HTERT RPE-1 (cell line): ENCODE results near the gene DOHH.
"Not testable (repeated sequence)": the region's sequence is repeated elsewhere in the genome, so short reads cannot be mapped to it uniquely, and the experiment has no call there.

ENCODE experiments used
- in situ Hi-C: fragments of 300-500 bp; cut with MboI; formaldehyde crosslinking; loops from 4 replicates; pipeline ENCODE4 v1.14.3; 2020; ENCODE audit warnings: low sequenced_read_pairs

The DOHH gene

DNA sequence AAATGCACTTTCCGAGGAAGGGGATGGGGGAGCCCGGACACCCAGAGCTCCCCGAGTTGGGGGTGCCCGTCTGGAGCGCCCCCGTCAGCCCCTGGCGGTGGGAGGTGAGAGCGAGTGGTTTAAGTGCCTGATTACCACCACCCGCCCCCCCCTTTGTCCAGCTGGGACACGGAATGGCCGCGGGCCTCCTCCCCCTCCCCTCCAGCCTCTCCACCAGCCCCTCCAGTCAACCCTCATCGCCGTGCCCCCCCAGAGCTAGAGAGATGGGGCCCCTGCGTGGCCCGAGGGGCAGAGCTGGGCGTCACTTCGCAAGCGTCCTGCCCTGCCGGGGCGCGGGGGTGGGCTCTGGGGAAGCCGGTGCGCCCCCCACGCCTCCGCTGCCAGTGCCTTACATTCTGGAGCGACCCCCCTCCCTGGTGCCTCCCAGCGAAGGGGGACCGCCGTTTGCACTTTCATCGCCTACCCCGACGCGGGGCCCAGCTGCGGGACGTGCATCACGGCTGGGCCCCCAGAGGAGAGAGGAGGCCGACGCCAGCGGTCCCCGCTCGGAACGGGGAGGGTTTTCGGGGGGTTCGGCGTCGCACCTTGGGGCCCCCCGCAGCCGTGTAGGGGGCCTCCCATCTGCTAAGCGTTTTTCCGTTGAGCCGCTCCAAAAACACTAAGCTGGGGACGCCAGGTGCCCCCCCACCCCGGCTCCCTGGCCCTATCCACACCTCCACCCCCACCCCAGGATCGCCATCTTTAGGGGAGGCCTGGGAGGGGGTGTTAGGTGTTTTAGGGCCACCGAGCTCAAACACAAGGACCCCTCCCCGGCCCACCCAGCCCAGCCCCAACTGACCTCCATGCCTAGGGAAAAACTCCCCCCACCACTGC lies 36.5 kb downstream of the DOHH start:
- in situ Hi-C loops, result no loop called here

DNA sequence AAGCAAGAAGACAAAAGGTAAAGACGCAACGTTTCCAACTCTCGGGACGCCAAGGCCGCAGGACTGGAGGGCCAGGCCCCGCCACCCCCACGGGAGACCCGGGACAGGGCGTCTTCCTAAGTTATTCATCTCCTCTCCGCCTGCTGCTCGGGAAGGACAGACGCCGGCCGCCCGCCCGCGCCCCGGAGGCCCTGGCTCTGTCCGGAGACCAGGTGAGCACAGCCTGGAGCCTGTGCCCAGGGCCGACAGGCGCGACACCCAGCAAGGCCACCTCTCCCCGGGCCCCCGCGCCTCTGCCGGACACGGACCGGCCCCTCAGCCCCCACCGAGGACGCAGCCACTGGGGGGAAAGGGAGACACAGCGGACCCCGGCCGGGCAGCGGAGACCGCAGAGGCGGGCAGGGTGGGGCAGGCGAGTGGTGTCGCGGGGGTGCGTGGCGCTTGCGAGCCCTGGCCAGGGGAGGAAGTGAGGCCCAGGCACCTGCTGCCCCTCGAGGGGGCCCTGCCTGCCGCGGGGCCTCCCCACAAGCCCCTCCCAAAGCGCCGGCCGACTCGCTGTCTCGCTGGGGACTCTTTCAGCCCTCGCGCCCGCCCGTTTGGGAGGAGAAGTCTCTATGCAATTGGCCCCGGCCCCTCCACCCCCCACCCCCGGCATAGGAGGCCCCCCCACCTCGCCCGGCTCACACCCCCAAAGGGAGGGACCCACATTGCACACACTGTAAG lies 37.3 kb downstream of the DOHH start:
- in situ Hi-C loops, result no loop called here

DNA sequence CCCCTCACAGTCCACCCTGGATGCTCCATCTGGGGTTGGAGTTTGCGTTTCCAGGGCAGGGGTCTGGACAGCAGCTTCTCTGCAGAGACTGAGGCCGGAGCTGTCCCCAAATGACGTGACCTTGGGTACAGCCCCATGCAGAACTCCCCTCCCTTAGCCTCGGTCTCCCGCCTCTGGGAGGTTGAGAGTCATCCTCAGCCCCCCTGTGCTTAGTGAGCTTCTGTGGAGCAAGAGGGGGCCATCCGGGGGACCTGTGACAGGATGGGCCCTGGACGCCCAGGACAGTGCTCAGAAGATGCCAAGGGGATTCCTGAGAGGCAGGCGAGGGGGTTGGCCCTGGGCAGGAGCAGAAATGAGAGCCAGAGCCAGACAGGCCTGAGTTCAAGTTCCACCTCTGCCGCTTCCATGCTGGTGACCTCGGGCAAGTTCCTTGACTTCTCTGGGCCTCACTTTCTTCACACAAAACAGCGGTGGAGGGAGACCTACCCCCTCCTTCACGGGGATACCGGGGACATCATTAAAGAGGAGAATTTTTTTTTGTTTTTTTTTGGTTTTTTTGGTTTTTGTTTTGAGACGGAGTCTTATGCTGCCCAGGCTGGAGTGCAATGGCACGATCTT lies 40.4 kb downstream of the DOHH start:
- in situ Hi-C loops, result no loop called here

DNA sequence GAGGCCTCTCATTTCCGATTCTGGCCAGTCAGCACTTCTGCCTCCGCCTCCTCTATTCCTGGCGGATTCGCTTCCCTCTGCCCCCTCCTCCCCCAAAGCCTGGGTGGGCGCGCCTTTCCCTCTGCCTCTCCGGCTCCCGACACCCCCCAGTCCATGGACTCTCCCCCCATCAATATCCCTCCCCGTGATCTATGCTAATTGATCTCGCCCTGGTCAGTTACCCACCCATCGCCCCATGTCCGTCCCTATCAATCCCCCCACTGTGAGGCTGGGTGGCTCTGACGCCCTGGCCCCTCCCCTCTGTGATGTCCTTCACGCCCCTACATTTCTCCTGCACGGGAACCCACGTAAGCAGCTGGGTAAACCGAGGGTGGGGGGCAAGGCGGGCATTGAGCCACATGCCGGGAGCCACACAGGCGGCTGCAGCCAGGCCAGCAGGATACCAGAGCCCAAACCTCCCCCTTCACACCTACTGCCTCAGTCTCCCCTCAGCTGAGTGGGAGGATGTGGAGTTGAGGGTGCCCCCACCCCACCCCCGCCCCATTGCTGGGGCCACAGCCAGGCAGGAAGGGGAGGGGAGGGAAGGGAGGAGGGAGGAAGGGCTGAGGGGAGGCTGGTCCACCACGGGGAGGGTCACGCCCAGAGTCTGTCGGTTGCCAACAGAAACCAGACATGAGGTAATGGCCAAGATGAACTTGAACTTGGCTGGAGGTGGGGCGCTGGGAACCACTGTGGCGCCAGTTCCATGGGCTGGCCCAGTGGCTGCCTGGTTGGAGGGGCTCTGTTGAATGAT lies 41.2 kb downstream of the DOHH start:
- in situ Hi-C loops, result no loop called here

DNA sequence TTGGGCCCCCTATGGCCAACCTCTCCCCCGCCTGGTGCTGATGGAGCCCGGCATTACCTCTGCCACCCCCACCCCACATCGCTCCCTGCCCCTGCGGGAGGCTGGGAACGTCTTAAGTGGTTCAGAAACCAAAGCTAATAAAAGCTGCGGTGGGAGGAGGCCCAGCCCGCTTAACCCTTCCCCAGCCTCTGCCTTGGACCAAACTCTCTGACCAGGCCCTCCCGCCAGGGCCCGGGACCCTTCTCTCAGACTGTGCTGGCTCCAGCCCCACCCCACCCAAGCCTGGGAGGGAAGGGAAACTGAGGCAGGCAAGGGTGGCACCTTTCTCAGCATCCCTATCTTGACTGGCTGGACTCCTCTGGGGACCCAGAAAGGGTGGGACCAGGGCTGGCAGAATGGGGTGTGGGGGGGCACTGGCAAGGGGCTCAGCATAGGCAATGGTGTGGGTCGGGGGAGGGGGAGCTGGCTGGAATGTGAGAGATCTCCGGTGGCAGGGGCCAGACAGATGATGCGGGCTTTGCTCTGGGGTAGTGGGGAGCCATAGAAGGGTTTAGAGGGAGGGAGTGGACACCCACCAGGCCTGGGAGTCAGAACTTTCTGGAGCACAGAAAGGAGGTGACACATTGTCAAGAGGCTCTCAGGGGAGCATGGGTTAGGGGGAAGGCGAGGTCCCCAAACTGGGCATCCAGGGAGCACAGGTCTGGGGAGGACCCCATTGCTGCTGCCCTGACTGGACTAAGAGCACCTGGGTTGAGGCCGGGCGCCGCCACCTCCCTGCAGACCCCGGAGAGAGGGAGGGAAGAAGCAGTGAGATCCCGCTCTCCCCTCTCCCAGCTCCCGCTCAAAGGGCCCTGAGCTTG lies 42.0 kb downstream of the DOHH start:
- in situ Hi-C loops, result no loop called here

DNA sequence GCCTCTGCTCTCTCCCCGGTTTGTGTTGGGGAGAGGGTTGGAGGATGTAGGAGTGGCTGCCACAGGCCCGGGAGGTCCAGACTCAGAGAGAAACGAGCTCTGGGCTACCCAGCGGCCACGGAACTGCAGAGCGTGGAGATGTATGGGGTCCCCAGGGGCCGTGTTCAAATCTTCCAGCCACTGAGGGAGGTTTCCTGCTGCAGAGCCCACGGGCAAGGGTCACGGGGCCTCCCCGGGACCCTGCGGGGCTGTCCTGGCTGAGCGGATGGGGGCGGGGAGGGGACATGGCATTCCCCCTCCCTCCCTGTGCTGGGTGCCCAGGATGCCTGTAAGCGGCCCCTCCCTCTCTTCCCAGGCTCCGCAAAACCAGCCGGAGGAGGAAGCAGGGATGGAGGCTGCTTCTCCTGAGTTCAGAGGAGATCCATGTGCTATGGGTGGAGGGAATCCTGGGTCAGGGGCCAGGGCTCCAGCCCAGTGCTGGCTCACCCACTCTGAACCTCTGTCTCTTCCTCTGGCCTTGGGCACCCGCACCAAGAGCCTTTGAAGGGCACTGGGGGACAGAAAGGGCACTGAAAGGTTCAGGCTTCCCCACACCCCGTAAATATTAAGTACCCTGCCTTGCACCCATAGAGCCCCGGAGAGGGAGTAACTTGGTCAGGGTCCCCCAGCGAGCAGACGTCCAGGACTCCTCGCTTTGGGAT lies 42.8 kb downstream of the DOHH start:
- in situ Hi-C loops, result no loop called here

DNA sequence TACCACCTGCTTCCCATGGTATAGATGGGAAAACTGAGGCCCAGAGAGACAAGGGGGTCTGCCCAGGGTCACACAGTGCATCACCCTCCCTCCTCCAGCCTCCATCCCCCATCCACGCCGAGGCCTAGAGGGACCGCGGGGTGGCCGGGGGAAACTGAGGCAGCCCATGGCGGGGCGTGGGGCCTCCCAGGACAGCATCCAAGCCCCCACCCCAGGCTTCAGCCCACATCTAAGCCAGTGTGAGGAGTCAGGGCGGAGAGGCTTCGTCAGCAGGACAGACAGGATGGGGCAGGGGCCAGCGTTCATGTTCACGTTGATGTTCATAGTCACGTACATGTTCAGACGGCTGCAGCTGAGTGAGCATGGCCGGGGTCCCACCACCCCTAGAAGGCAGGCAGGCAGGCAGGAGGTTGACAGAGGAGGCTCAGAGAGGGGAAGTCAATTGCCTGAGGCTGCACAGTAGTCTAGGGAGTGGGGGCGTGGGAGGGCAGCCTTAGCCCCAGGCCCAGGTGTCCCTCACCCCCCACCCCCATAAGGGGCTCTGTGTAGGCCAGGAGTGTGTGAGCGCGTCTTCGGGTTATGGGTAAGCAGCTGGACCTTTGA lies 43.4 kb downstream of the DOHH start:
- in situ Hi-C loops, result no loop called here

DNA sequence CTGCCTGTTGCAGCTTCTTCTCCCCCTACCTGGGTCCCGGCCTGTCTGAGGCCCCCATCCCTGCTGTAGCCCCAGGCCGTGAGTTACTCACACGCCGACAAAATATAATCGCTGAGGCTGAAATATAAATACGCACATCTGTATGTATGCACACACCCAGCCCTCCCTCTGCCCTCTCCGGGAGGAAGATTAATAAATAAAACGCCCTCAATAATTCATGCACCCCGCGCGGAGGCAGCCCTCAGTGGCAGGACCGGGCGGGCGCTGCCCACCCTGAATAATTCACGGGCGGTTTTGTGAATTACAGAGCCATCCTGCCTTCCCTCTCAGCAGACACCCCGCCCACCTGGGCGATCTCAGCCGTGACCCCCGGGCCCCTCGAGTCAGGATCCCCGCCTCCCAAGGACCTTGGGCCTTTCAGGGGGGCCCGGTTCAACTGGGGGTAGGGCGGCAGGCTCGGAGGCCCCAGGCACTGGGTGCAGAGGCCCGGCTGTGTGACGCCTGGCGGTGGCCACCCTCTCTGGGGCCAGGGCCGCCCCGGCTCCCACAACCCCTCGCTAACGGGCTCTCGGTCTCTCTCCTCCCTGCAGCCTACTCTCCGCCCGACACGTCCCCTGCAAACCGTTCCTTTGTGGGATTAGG lies 44.4 kb downstream of the DOHH start:
- in situ Hi-C loops, result no loop called here

DNA sequence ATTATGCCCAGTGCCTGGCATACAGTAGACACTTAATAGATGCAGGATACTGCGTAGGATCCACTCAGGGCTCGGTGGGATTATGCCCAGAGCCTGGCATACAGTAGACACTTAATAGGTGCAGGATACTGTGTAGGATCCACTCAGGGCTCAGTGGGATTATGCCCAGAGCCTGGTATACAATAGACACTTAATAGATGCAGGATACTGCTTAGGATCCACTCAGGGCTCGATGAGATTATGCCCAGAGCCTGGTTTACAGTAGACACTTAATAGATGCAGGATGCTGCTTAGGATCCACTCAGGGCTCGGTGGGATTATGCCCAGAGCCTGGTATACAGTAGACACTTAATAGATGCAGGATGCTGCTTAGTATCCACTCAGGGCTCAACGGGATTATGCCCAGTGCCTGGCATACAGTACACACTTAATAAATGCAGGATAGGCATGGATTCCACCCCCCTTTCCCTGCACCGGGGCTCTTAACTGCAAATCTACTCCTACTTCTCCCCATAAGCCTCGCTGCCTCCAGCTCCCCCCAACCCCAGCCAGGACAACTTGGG lies 45.0 kb downstream of the DOHH start:
- in situ Hi-C loops, result no loop called here

DNA sequence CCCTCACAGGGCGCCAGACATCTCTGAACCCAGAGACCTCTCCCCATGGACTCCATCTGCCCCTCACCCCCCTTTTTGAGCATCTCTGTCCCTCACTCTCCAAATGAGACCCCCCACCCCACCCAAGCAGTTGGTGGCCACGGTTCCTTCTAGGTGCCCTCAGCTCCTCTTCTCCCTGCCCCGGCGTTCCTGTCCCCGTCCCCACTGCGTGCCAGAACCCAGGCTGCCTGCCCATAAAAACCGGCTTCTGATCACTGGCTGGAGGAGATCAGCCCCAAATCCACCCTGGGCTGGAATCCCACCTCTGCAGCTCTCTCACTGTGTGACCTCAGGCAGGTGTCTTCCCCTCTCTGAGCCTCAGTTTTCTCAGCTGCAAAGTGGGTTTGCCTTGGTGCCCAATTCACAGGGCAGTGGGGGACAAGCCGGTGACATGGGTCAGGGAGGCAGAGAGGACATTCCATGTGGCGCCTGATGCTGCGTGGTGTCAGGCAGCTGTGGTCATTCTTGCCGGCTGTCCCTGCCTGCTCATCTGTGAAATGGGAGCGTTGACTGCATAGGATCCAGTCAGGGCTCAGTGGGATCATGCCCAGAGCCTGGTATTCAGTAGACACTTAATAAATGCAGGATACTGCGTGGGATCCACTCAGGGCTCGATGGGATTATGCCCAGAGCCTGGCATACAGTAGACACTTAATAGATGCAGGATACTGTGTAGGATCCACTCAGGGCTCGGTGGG lies 45.6 kb downstream of the DOHH start:
- in situ Hi-C loops, result no loop called here

DNA sequence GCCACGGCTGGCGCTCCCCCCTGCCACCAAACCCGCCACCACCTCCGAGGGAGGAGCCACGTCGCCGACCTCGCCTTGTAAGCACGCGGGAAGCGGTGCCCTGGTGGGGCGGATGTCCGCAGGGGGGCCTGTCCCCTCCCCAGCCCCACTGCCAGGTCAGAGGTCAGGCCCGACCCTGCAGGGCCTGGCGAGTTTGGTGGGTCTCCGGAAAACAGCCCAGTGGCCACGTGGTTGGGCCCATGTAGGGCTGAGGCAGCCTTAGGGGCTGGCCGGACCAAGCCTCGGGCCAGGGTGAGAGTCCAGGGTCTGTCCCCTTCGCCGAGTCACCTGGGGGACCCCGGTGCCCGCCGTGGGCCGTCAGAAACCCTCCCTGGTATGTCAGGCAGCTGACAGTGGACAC lies 46.6 kb downstream of the DOHH start:
- in situ Hi-C loops, result no loop called here

DNA sequence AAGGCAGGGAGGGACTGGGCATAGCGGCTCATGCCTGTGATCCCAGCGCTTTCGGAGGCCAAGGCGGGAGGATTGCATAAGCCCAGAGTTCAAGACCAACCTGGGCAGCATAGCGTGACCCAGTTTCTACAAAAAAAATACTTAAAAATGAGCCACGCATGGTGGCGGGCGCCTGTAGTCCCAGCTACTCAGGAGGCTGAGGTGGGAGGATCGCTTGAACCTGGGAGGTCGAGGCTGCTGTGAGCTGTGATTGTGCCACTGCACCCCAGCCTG lies 47.6 kb downstream of the DOHH start:
- in situ Hi-C loops, result not testable (repeated sequence)

DNA sequence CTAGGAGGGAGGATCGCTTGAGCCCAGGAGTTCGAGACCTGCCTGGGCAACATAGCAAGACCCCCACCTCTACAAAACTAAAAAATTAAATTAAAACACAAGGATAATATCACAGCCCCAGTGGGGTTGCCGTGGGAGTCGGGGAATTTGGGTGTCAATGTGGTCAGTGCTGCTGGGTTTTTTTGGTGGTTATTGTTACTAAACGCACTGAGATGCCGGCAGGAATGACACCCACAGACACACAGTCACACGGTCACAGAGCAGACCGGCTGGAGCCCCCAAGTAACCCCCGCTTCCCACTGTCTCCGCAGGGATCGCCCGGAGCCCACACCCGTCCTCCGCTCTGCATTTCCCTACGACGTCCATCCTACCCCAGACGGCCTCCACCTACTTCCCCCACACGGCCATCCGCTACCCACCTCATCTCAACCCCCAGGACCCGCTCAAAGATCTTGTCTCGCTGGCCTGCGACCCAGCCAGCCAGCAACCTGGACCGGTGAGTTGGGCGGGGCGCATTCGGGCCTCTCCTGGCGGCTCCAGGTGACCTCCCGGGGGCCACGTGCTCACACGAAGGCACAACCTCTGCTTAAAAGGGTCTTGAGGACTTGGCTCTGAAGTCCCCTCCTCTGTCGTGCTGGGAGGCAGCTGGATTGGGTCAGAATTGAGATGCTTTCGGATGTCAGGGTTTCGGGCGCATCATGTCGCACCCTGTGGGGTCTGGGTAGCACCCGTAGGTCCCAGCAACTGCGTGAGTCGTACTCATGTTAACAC lies 48.1 kb downstream of the DOHH start:
- in situ Hi-C loops, result no loop called here

DNA sequence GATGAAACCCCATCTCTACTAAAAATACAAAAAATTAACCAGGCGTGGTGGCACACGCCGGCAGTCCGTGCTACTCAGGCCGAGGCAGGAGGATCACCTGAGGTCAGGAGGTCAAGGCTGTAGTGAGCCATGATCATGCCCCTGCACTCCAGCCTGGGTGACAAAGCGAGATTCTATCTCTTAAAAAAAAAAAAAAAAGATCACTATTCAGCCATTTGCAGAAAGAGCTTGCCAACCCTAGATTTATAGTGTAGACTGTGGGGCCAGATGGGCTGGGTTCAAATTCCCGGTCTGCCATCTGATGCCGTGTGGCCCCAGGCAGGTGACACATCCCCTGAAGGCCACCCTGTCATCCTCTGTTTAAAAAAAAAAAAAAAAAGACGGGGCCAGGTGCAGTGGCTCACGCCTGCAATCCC lies 49.0 kb downstream of the DOHH start:
- in situ Hi-C loops, result no loop called here

DNA sequence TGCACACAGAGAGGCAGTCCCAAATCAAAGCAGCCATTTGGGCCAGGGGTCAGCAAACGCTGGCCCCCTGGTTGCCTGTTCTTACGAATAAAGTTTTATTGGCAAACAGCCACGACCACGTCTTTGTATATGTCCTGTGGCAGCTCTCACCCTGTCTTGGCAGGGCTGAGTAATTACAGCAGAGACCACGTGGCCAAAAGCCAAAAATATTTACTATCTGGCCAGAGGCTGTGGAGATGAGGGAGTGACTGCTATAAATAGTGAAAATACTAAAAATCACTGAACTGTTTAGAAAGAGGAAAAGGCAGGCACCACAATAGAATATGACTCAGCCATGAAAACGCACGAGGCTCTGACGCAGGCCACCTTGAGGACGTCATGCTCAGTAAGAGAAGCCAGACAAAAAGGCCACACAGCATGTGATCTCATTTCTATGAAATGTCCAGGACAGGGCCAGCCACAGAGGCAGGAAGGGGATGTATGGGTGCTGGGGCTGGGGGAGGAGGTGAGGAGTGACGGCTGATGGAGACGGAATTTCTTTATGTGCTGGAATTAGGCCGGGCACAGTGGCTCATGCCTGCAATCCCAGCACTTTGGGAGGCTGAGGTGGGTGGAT lies 49.6 kb downstream of the DOHH start:
- in situ Hi-C loops, result no loop called here

DNA sequence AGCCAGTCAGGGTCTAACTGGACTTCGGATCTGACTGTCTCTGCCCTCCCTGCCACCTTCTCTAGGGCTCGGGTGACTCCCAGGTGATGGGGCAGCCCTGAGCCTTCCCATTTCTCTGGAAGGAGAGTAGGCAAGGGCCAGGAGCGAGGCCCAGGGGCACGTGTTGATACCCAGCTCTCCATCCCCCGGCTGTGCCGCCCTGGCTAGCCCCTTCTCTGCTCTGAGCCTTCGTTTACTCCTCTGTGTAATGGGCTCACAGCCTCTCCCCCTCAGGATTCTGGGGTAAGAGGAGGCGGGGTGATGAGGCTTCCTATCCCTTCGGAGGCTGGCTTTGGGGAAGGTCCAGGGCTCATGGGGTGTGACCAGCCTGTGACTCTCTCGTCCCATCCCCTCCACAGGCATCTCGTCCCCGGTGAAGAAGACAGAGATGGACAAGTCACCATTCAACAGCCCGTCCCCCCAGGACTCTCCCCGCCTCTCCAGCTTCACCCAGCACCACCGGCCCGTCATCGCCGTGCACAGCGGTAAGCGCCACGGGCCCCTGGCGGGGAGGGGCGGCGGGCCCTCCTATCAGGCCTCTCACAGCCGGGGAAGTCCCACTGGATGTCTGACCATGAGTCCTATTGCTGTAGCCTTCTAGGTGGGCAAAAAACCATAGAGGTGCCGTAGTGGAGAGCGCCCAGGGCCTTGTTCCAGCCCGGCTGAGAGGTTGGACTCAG lies 51.7 kb downstream of the DOHH start:
- in situ Hi-C loops, result no loop called here
